HG03097 (cell line): Measurements from ENCODE around the gene GP9.
"Not testable (repeated sequence)": the region's sequence is repeated elsewhere in the genome, so short reads cannot be mapped to it uniquely, and the experiment has no call there.

Experiments used
- ATAC-seq: cut with Tn5 transposase; IDR thresholded peaks from one replicate; pipeline ENCODE4 v1.9.1; 2021; ENCODE audit not compliant: unreplicated experiment, low FRiP score

GP9 gene

GRCh38 chr3:129047553-129047839 lies 13.1 kb upstream of the GP9 start:
- no peak for ATAC-seq

- no peak for ATAC-seq
Measured at GRCh38 chr3:129050556-129051295, 9.9 kb upstream of the GP9 start.

- no peak for ATAC-seq
Measured at GRCh38 chr3:129051871-129052340, 8.7 kb upstream of the GP9 start.

GRCh38 chr3:129052675-129053074 lies 7.9 kb upstream of the GP9 start:
- no peak for ATAC-seq

GRCh38 chr3:129054605-129055104 lies 5.9 kb upstream of the GP9 start:
- no peak for ATAC-seq

GRCh38 chr3:129056451-129057173 lies 4.0 kb upstream of the GP9 start:
- no peak for ATAC-seq

GRCh38 chr3:129057249-129057648 lies 3.3 kb upstream of the GP9 start:
- ATAC-seq = no peak

GRCh38 chr3:129058441-129059200 lies 2.0 kb upstream of the GP9 start:
- no peak for ATAC-seq

GRCh38 chr3:129059311-129059958 lies 1.1 kb upstream of the GP9 start:
- no peak for ATAC-seq

GRCh38 chr3:129061023-129061887 lies 676 bp downstream of the GP9 start:
- no peak for ATAC-seq

- ATAC-seq = no peak
Measured at GRCh38 chr3:129061888-129062834, 1.6 kb downstream of the GP9 start.

GRCh38 chr3:129063091-129063640 lies 2.6 kb downstream of the GP9 start:
- ATAC-seq = no peak

- no peak for ATAC-seq
Measured at GRCh38 chr3:129063841-129064482, 3.4 kb downstream of the GP9 start.

GRCh38 chr3:129065016-129065719 lies 4.6 kb downstream of the GP9 start:
- no peak for ATAC-seq

GRCh38 chr3:129065720-129066073 lies 5.1 kb downstream of the GP9 start:
- no peak for ATAC-seq

- not testable (repeated sequence) for ATAC-seq
Measured at GRCh38 chr3:129067719-129068118, 7.1 kb downstream of the GP9 start.

- no peak for ATAC-seq
Measured at GRCh38 chr3:129068291-129068886, 7.8 kb downstream of the GP9 start.
